Stimulated activated CD8-positive, alpha-beta memory T cell treated with anti-CD3 and anti-CD28 coated beads, Interleukin-15, amount 100 ng/mL, for 4 hours (primary cell): Measurements from ENCODE around the gene MXRA8.

ENCODE experiments used
- DNase-seq, 2 donors: peaks; one replicate each; pipeline ENCODE4 v3.0.0-alpha.2; 2020; ENCODE audit warnings: low read depth in 2 of 2

MXRA8 gene

DNA sequence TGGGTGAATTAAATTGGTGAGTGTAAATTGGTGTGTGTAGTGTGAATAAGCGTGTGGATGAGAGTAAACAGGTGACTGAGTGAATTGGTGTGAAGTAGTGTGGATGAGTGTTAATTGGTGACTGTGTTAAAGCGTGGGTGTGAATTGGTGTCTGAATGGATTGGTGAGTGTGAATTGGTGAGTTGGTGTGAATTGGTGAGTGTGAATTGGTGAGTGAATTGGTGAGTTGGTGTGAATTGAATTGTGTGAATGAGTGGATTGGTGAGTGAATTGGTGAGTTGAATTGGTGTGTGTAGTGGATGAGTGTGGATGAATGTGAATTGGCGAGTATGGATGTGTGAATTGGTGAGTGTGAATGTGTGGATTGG lies 8.3 kb upstream of the MXRA8 start:
- DNase-seq: no peak

DNA sequence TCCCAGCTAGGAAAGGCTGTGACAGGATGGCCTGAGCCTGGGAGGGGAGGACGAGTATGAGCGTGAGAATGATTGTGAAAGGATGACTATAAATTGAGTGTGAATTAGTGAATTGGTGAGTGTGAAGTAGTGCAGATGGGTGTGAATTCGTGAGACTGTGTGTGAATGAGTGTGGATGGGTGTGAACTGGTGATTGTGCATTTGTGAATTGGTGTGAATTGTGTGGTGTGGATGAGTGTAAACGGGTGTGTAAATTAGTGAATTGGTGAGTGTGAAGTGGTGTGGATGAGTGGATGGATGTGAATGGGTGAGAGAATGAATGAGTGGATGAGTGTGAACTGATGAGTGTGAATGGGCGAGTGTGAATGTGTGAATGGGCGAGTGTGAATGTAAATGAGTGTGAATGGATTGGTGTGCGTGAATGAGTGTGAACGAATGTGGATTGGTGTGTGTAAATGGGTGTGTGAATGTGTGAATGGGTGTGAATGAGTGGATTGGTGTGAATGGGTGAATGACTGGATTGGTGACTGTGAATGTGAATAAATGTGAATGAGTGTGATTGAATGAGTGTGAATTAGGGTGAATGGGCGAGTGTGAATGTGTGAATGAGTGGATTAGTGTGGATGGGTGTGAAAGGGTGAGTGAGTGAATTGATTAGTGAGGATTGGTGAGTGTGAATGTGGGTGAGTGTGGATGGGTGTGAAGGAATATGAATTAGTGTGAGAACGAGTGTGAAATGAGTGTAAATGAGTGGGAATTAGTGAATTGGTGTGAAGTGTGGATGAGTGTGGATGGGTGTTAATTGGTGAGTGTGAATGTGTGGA lies 7.7 kb upstream of the MXRA8 start:
- no peak for DNase-seq

- no peak for DNase-seq
Observed at GRCh38 chr1:1364266-1364665, 5.9 kb upstream of the MXRA8 start.

- no peak for DNase-seq
Observed at GRCh38 chr1:1361982-1362423, 3.6 kb upstream of the MXRA8 start.

- DNase-seq: no peak
Observed at GRCh38 chr1:1361233-1361981, 3.1 kb upstream of the MXRA8 start.

- DNase-seq: no peak
Observed at GRCh38 chr1:1360506-1361169, 2.3 kb upstream of the MXRA8 start.

DNA sequence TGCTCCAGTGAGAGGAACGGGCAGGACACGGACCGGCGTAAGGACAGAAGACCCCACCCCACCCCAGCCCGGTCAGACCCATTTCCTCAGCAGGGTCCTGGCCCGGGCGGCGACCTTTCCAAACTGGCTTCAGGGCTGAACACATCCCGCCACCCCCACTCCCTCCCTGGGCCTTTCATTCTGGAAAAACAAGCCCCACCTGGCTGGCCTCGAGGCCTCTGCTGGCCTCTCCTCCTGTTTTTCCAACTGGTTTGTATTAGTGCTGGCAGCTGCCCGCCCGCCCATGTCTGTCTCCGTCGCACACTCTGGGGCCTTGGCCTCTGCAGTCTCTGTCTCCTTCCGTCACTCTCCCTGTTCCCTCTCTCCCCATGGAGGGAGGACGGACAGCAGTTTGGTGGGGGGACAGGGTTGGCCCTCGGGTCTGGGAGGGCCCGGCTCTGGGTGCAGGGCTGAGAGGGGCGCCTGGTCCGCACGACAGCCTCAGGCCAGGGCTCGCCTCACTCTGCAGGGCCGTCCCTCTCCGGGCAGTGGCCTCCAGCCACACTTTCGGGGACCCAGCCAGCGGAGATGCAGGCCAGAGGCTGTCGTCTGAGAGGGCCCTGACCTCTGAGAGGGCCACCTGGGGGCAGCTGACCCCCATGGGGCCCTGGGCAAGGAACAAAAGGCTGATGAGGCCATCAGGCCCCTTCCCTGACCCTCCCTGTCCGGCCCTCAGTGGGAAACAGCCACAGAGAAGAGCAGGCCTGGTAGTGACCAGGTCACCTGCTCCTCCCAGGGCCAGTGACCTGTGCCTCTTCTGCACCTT lies 1.5 kb upstream of the MXRA8 start:
- no peak for DNase-seq

- no peak for DNase-seq
Observed at GRCh38 chr1:1359308-1359663, 931 bp upstream of the MXRA8 start.

- no peak for DNase-seq
Observed at GRCh38 chr1:1357871-1358432, 403 bp downstream of the MXRA8 start.

GRCh38 chr1:1356796-1357401 lies 1.5 kb downstream of the MXRA8 start:
- DNase-seq: no peak

- DNase-seq: no peak
Observed at GRCh38 chr1:1356166-1356795, 2.1 kb downstream of the MXRA8 start.

GRCh38 chr1:1355416-1355815 lies 2.9 kb downstream of the MXRA8 start:
- DNase-seq: no peak

GRCh38 chr1:1354271-1355247 lies 3.8 kb downstream of the MXRA8 start:
- no peak for DNase-seq

DNA sequence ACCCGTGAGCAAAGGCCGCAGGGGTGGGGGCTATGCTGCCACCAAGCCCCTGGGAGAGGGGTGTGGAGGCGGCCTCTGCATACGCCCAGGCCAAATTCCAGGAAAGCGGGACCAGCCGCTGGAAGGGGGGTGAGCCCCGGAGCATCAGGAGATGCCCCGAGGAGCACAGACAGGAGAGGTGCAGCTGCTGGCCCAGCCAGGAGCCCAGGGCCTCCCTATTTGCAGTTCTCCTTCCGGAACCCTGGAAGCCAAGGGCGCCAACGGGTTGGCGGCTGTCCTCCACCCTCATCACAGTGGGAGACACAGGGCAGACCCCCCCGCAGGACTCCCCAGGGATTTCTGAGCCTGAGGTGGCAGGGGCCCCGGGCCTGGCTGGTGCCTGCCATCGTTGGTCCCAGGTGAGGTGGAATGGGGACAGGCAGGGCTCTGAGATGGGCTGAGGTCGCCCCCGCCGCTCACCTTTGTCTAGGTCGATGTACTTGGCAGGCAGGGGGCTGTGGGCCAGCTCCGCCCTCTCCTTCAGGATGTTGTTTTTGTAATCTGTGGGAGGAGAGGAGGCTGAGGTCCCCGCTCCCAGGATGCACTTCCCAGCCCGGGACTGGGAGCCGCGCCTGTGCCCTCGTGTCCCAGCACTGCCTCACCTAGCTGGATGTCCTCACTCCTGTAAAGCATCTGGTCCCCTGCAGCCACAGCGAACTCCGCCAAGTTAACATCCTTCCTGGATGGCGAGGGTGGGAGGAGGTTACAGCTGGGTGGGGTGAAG lies 4.8 kb downstream of the MXRA8 start:
- DNase-seq: no peak

- DNase-seq: no peak
Observed at GRCh38 chr1:1352786-1353388, 5.5 kb downstream of the MXRA8 start.

GRCh38 chr1:1351511-1352427 lies 6.6 kb downstream of the MXRA8 start:
- DNase-seq: no peak
